Measurements from ENCODE around the gene LPIN1.

The LPIN1 gene

DNA sequence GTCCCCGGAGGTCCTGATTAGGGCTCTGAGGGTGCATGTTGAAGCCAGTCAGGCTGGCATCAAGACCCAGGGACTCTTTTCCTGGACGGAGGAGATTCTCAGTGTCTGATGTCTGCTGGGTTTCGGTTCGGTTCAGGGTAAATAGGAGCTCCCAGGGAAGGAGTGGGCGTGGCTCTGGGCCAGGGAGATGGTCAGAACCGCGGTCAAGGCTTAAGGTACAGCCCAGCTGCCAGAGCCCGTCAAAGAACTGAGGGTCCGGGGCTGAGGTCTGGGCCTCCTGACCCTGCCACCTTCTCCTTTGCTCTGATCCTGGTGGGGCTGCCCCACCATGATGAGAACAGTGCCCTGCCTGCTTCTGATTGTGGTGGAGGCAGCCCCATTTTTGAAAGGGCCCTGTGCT, 39.8 kb downstream of the LPIN1 start:
- DNase-seq (ENCODE audit: low spot score) = no peak

DNA sequence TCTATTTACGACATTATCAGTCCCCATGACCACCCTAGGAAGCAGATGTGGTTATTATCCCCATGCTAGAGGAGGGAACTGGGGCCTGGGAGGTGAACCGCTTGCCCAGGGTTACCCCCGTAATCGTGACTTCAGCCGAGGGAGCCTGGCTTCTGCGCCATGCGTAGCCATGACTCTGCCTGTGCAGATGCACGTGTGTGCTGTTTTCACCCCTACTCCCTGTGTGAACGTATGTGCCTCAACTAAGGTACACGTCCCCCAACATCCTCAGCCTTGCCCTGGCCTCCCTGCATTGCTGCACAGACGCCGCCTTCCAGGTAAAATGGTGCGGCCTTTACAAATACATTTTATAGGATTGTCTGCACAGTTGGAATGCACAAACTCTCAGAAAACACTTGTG, 40.2 kb downstream of the LPIN1 start:
- DNase-seq (ENCODE audit: low spot score) = no peak

- DNase-seq (ENCODE audit: low spot score) = no peak
Measured at GRCh38 chr2:11787991-11788390, 41.6 kb downstream of the LPIN1 start.

DNA sequence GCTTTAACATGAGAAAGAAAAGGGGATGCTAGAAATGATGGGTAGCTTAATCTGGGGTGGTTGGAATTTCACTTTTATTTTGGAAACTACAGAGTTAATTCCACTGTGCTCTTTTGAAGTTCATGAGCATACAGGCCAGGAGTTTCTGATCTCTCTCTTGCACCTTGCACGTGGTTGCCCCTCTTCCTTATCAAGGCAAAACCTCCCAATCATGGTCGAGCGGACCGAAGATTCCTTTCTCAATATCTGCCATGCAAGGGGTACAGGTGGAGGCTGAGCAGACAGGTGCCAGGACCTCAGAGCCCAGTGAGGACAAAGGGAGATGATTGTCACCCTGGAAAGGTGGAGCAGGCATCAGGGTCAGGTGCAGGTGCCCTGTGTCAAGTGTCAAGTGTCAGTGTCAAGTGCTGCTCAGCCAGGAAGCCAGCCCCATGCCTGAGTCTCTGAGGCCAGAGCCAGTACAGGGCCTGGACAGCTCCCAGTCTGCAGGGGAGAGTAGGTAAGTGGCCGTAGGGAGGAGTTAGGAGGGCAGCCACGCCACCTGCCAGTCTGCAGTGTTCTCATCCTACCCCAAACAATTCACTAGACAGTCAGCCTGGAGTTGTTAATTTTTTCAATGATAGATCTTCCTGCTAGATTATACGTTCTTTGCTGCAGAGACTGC, 42.2 kb downstream of the LPIN1 start:
- DNase-seq (ENCODE audit: low spot score) = no peak

- no peak for DNase-seq (ENCODE audit: low spot score)
Measured at GRCh38 chr2:11789243-11789642, 42.8 kb downstream of the LPIN1 start.

- no peak for DNase-seq (ENCODE audit: low spot score)
Measured at GRCh38 chr2:11790228-11790627, 43.8 kb downstream of the LPIN1 start.

DNA sequence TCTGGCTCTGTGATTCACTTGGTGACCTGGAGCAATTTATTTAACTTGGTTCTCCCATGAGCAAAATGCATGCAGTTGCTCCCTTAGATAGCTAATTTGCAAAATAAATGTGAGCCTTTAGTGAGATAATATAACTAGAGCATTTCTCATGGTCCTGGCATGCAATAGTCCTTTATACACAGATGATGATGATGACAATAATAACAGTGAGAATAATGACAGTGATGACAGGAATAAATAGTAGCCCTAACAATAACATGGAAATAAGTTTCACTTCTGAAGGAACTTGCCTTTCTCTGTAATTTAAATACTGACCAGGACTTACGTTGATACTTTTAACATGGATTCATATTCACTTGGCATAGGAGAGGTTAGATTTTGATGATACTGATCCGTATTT, 49.2 kb downstream of the LPIN1 start:
- no peak for DNase-seq (ENCODE audit: low spot score)

- DNase-seq (ENCODE audit: low spot score) = no peak
Measured at GRCh38 chr2:11796190-11797171, 50.0 kb downstream of the LPIN1 start.

DNA sequence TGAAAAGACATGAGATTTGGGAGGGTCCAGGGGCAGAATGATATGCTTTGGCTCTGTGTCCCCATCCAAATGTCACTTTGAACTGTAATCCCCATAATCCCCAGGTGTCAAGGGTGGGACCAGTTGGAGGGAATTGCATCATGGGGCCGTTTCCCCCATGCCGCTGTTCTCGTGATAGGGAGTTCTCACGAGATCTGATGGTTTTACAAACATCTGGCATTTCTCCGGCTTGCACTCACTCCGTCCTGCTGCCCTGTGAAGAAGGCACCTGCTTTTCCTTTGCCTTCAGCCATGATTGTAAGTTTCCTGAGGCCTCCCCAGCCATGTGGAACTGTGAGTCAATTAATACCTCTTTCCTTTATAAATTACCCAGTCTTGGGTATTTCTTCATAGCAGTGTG, 51.4 kb downstream of the LPIN1 start:
- DNase-seq (ENCODE audit: low spot score) = no peak

DNA sequence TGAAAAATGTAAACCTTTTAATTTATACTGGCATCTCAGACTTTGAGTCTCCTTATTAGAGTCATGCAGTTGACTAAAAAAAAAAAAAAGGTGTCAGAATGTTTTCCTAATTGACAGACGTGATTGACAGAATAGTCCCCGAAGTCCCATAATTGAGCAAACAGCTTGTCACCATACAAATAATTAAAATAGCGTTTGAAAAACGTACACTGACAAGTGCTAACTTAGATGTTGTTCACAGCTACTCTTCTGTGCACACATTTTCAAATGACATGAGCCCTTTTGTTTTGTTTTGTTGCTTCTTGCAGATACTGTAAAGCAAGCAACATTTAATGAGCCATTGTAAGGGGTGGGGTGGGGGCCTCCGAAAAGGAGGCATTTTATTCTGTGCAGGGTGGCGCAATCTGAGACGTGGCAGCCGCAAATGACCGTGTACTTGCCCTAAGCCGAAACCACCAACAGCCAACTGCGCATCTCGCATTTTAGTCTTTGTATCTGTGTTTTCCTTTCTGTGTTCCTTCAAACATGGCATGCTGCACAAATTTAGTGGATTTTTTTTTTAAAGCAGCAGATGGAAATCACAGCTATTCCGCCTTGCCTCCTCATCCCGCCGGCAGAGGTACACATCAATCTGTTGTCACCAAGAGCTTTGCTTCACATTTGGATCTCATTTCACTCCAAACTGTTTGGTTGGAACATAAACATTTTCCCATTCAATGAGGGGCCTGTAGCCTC, 52.4 kb downstream of the LPIN1 start:
- no peak for DNase-seq (ENCODE audit: low spot score)

DNA sequence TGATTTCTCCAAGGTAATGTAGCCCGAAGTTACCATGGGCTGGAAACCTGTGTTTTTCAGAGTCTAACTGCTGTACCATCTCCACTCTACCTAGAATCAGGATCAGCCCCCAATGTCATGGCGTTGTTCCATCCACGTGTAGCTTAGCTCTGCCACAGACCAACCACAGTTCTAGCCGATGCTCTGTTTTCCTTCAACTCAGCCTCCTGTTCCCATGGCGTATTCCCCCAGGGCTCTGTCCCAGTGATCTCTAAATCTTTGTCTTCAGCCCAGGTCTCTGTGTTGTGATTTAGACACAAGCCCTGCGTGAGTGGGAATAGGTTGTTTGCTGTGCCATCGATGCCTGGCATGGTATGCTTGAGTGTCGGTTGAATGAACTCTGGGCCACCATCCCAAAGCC, 53.4 kb downstream of the LPIN1 start:
- DNase-seq (ENCODE audit: low spot score) = no peak

DNA sequence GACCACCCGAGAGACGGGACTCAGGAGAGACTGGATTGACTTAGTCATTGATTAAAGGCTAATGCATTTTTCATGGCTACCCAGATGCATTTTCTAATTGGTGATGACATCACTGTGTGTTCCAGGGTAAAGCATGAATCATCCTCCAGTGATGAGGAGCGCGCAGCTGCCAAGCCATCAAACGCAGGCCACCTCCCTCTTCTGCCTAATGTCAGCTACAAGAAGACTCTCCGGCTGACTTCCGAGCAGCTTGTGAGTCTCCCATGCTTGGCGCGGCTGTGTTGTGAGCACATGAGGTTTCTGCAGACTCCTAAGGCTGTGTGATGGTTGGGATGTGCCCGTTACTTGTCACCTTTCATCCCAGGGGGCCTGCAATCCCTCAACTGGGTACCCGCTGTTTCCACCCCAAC, 56.4 kb downstream of the LPIN1 start:
- DNase-seq (ENCODE audit: low spot score) = no peak

GRCh38 chr2:11805024-11805423, 58.6 kb downstream of the LPIN1 start:
- DNase-seq (ENCODE audit: low spot score) = no peak

GRCh38 chr2:11805920-11806319, 59.5 kb downstream of the LPIN1 start:
- no peak for DNase-seq (ENCODE audit: low spot score)

DNA sequence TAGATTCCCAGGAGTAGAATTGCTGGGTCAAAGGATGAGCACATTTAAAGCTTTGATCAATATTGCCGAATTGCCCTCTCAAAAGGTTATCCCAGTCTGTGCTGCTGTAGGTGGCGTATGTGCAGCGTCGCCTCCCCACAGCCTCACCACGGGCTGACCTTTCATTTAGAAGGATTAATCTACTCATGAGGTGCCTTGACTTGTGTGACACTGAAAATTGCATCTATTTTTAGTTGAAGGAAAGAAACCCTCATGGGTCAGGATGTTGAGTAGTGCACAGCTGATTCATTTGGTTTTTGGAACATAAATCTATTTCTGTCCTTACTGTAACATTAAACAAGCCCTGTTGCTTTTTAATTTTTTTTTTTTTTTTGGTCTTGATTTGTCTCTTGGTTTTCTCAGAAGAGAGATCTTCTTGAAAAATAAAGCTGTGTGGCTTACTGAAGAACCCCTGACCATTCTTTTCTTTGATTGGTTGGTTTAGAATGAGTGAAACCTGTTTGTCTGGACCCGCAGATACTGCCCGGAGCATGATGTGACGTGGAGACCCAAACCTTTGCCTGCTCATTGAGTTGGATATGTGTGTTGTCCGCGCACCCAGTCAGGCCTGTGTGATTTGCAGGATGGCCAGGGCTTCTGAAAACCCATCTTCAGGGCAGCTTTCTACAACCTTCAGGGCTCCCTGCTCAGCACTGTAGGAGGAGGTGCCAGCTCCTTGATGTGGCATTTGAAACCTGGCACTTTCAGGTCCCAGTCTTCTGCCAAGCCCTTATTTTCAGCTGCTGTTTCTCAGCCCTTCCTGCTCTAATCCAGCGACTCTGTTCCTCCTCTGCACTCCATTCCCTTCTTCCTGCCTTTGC, 61.0 kb downstream of the LPIN1 start:
- DNase-seq (ENCODE audit: low spot score) = no peak

DNA sequence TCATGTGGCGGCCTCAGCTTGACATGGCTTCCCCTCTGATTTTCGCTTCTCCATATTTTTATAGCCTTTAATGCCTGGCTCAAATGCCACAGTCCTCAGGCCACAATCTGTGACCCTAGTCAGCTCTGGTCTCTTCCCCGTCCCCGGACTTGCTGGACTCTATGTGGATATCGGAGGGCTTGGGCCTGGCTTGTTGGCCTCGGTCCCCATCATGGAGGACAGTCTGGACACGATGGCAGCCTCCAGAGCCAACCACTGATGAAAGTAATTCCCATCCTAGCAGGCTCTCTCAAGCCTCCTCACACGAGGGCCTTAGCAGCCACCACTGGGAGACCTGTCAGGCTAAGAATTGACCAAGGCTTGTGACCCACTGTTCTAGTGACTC, 61.6 kb downstream of the LPIN1 start:
- no peak for DNase-seq (ENCODE audit: low spot score)

DNA sequence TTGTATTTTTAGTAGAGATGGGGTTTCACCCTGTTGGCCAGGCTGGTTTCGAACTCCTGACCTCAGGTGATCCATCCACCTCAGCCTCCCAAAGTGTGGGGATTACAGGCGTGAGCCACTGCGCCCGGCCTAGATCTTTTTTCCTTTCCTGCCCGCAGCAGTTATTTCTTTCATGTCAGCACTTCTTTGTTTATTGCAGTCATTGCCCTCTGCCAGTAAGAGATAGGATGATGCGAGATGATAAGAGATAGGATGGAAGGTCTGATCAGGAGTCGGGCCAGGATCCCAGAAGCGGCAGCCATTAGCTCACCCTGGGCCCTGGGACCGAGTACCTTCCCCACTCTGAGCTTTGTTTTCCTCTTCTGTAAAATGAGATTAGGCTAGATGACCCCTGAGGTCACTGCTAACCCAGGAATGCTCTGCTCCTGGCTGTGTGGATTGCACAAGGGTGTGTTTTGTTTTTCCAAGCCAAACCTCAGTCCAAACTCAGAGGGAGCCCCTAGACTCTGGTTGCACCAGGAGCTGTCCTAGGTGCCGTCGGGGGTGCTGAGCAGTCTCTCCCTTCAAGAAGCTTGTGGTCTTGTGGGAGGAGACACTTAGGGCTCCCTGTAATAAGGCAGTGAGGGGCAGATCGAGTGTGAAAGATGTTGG, 63.3 kb downstream of the LPIN1 start:
- DNase-seq (ENCODE audit: low spot score) = no peak

GRCh38 chr2:11810237-11810977, 64.0 kb downstream of the LPIN1 start:
- DNase-seq (ENCODE audit: low spot score) = no peak

DNA sequence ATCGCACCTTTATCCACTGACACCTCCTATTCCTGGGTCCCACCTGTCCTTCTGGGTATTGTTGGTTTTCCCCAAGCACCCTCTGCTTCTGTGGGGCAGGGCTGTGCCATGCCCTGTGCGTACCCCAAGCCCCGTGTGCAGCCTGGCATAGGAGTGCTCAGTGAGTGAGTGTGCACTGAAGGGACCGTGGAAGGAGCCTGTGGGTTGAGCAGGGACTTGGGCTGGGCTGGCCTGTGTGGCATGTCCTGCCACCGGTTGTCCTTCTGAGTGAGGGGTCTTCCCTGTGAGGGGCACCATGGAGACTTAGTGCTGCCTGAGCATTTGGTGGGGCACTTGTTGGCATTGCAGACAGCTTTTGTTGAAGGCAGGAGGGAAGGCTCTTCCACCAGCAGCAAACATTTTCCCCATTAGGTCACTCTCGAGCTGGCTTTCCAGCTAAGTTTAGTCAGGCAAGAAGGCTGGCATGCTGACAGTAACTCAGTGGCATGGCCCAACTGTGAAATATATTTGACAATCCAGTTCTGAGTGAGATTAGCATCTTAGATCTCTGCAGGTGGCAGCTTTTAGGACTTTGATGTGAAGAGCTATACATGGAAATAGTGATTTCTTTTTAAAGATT, 64.7 kb downstream of the LPIN1 start:
- DNase-seq (ENCODE audit: low spot score) = no peak
